Measurements from ENCODE around the gene CEP89. TPM values are rescaled to one million over a fixed set of nuclear protein-coding genes. Genes with fewer than 3 reads are reported as not detected.

Gene CEP89
- total RNA-seq, 2 donors from 2014 or later = 35.6 to 40.4 TPM

DNA sequence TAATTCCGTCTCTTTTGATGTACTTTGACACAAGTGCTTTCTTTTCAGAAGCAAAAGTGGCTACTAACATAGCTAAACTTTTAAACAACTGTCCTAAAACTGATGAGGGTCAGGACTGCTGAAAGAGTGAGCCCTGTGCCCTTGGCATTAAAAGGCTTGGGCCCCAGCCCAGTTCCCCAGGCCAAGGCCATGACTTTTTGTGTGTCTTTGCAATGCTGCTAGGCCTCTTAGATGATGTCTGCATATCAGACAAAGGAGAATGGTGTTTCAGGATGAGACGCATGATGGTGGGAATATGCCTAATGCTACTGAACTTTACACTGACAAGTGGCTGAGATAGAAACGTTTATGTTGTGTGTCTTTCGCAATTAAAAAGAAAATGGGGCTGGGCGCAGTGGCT, 140.1 kb downstream of the CEP89 start:
- Histone ChIP-seq H3K27me3 (ENCODE audit: control insufficient read depth, insufficient read depth, low read length, poor library complexity, severe bottlenecking) (no peaks in the 10 kb centered on the region), H3K9me3 (ENCODE audit: control insufficient read depth, low read length) (peaks cover 20% of the 10 kb centered on the region), H3K4me3 (ENCODE audit: low read length) (no peak overlapping the region), H3K9ac (ENCODE audit: extremely low read depth, low read length, poor library complexity, severe bottlenecking) (no peak overlapping the region), H3K4me1 (ENCODE audit: control insufficient read depth, insufficient read depth, low read length) (peaks cover 4% of the 10 kb centered on the region), H3K36me3 (ENCODE audit: control insufficient read depth, insufficient read depth, low read length) (no peaks in the 10 kb centered on the region), H3K27ac (ENCODE audit: low read depth, low read length) (no peak overlapping the region)
- Mint-ChIP-seq H3K4me3 (no peak overlapping the region), H3K4me1 (peaks cover 12% of the 10 kb centered on the region), H3K27ac (peak overlapping the region; percentile 10), H3K9me3 (peaks cover 9% of the 10 kb centered on the region), H3K27me3 (ENCODE audit: insufficient read depth) (no peaks in the 10 kb centered on the region), H3K36me3 (ENCODE audit: low read depth) (no peaks in the 10 kb centered on the region)
- DNase-seq = no peak
- TF ChIP-seq, protein P1, sequence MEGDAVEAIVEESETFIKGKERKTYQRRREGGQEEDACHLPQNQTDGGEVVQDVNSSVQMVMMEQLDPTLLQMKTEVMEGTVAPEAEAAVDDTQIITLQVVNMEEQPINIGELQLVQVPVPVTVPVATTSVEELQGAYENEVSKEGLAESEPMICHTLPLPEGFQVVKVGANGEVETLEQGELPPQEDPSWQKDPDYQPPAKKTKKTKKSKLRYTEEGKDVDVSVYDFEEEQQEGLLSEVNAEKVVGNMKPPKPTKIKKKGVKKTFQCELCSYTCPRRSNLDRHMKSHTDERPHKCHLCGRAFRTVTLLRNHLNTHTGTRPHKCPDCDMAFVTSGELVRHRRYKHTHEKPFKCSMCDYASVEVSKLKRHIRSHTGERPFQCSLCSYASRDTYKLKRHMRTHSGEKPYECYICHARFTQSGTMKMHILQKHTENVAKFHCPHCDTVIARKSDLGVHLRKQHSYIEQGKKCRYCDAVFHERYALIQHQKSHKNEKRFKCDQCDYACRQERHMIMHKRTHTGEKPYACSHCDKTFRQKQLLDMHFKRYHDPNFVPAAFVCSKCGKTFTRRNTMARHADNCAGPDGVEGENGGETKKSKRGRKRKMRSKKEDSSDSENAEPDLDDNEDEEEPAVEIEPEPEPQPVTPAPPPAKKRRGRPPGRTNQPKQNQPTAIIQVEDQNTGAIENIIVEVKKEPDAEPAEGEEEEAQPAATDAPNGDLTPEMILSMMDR (conservative IDR thresholded peaks at IDR 0.05) = no peak
- WGBS, 2 experiments (ENCODE audit: insufficient coverage in 1 of 2, insufficient read length in 1 of 2) = 93 to 96% methylated on average over 5 of the region's 5 CpGs

DNA sequence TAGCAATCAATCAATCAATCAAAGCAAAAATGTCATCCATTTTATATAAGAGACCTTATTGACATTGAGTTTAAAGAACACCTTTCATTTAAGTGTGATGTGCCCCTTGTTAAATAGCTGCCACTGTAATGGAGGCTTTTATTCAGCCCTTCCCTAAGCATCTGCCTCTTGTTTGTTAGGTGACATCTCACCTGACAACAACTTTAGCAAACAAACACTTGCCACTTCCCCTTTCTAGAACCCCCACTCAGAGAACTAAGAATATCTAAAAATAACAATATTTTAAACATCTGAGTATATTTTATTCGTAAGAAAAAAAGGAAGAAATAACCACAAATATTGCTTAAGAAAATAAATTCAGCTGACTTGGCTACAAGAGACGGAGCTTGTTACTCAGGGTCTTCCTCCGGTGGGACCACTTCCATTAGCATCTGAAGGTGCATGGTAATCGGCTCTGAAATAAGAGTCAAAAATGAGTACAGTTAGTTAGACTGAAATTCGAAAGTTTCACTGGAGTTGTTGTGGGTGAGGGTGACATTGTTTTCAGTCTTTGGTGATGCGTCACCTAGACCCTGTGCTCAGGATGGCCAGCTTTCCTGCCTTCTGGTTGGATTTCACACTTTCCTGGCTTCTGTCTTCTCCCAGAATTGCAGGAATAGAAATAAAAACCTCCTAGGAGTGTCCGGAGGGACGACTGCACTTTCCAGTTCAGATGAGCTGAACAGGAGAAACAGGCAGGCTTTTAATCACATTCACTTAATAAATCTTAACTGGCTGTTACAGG, 141.3 kb downstream of the CEP89 start:
- 95% methylated on average over 4 to 8 of the region's 8 CpGs for WGBS, 2 experiments (ENCODE audit: insufficient coverage in 1 of 2, insufficient read length in 1 of 2)
- H3K9ac ChIP-seq (ENCODE audit: extremely low read depth, low read length, poor library complexity, severe bottlenecking) = no peak overlapping the region
- Mint-ChIP-seq H3K4me1 (peaks cover 12% of the 10 kb centered on the region), H3K27ac (no peak overlapping the region), H3K9me3 (peaks cover 9% of the 10 kb centered on the region), H3K4me3 (no peak overlapping the region), H3K36me3 (ENCODE audit: low read depth) (no peaks in the 10 kb centered on the region), H3K27me3 (ENCODE audit: insufficient read depth) (no peaks in the 10 kb centered on the region)
- no peak overlapping the region for H3K27ac ChIP-seq (ENCODE audit: low read depth, low read length)
- no peak overlapping the region for H3K4me3 ChIP-seq (ENCODE audit: low read length)
- DNase-seq = no peak
- H3K9me3 ChIP-seq (ENCODE audit: control insufficient read depth, low read length) = peaks cover 28% of the 10 kb centered on the region
- peaks cover 4% of the 10 kb centered on the region for H3K4me1 ChIP-seq (ENCODE audit: control insufficient read depth, insufficient read depth, low read length)
- TF ChIP-seq, protein P1 (conservative IDR thresholded peaks at IDR 0.05) = no peak
- no peaks in the 10 kb centered on the region for H3K27me3 ChIP-seq (ENCODE audit: control insufficient read depth, insufficient read depth, low read length, poor library complexity, severe bottlenecking)
- H3K36me3 ChIP-seq (ENCODE audit: control insufficient read depth, insufficient read depth, low read length) = no peaks in the 10 kb centered on the region

DNA sequence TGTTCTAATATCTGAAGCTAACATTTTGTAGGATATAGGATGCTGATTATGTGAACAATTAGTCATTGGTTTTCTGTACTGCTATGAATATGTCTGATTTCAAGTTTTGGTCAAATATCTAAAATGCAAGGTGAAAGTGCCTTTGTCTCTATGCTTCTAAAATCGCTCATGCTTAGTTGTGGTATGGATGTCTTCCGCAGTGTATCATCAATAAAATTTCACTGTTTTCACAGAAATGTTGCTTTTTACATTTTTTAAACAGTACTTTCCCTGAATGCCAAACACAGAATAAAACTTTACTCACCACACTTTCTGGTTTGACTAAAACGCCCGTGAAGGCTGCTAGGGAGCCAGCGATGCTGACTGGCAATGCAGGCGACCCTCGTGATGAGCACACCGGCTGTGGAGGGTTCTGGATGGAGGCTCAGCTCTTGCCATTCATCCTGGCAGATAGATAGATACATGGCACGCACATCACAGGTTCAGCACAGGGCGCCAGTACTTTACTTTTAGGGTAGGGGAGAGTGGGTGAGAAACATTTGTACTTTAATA, 142.3 kb downstream of the CEP89 start:
- H3K4me1 ChIP-seq (ENCODE audit: control insufficient read depth, insufficient read depth, low read length) = peaks cover 5% of the 10 kb centered on the region

More for the DNA sequence above, 142.3 kb downstream of the CEP89 start:
- Histone ChIP-seq H3K27ac (ENCODE audit: low read depth, low read length) (no peak overlapping the region), H3K9me3 (ENCODE audit: control insufficient read depth, low read length) (peaks cover 28% of the 10 kb centered on the region), H3K4me3 (ENCODE audit: low read length) (no peak overlapping the region), H3K36me3 (ENCODE audit: control insufficient read depth, insufficient read depth, low read length) (no peaks in the 10 kb centered on the region), H3K27me3 (ENCODE audit: control insufficient read depth, insufficient read depth, low read length, poor library complexity, severe bottlenecking) (no peaks in the 10 kb centered on the region), H3K9ac (ENCODE audit: extremely low read depth, low read length, poor library complexity, severe bottlenecking) (no peak overlapping the region)
- DNase-seq = no peak
- 93 to 97% methylated on average over 3 to 10 of the region's 10 CpGs for WGBS, 2 experiments (ENCODE audit: insufficient coverage in 1 of 2, insufficient read length in 1 of 2)
- Mint-ChIP-seq H3K27me3 (ENCODE audit: insufficient read depth) (peaks cover 3% of the 10 kb centered on the region), H3K27ac (no peak overlapping the region), H3K4me3 (no peak overlapping the region), H3K4me1 (peaks cover 21% of the 10 kb centered on the region), H3K9me3 (peaks cover 9% of the 10 kb centered on the region), H3K36me3 (ENCODE audit: low read depth) (no peaks in the 10 kb centered on the region)
- TF ChIP-seq, protein P1 (conservative IDR thresholded peaks at IDR 0.05) = no peak
